ENCODE measurements around the gene HLA-DRA. TPM values are rescaled to one million over a fixed set of nuclear protein-coding genes. Genes with fewer than 3 reads are reported as not detected.
A peak's percentile ranks its signal among the peaks of the same experiment; 100 is the strongest.

The HLA-DRA gene
- total RNA-seq, 1 experiment from 2014 or later = 283 TPM

- peaks cover 8% of the 10 kb centered on the region for H3K4me1 Mint-ChIP-seq (ENCODE audit: low read depth, unreplicated experiment)
- intact Hi-C loops (cut with micrococcal nuclease; ENCODE audit: unreplicated experiment) = no loop called here
- no peak for DNase-seq
- H3K4me3 Mint-ChIP-seq (ENCODE audit: low read depth, unreplicated experiment) = no peak overlapping the region
- no peak for TF ChIP-seq CTCF (IDR thresholded peaks at IDR 0.05; ENCODE audit: unreplicated experiment)
- H3K27me3 Mint-ChIP-seq (ENCODE audit: unreplicated experiment) = peaks cover 19% of the 10 kb centered on the region
- no peak overlapping the region for H3K27ac Mint-ChIP-seq (ENCODE audit: unreplicated experiment)
- no TSS peak for BruUV-seq (replicated peaks)
- H3K9me3 Mint-ChIP-seq (ENCODE audit: low read depth, unreplicated experiment) = no peaks in the 10 kb centered on the region
- CTCF ChIA-PET = no interaction called here
- H3K36me3 Mint-ChIP-seq (ENCODE audit: insufficient read depth, unreplicated experiment) = peaks cover 10% of the 10 kb centered on the region
Observed at GRCh38 chr6:32444433-32444832, 4.7 kb downstream of the HLA-DRA start.

GRCh38 chr6:32445321-32445854 lies 5.7 kb downstream of the HLA-DRA start:
- Mint-ChIP-seq H3K27ac (ENCODE audit: unreplicated experiment) (no peak overlapping the region), H3K36me3 (ENCODE audit: insufficient read depth, unreplicated experiment) (peaks cover under 1% of the 10 kb centered on the region), H3K4me3 (ENCODE audit: low read depth, unreplicated experiment) (no peak overlapping the region), H3K27me3 (ENCODE audit: unreplicated experiment) (peaks cover 21% of the 10 kb centered on the region), H3K9me3 (ENCODE audit: low read depth, unreplicated experiment) (no peaks in the 10 kb centered on the region), H3K4me1 (ENCODE audit: low read depth, unreplicated experiment) (peaks cover 10% of the 10 kb centered on the region)
- no peak for DNase-seq
- BruUV-seq (replicated peaks) = no TSS peak
- TF ChIP-seq CTCF (IDR thresholded peaks at IDR 0.05; ENCODE audit: unreplicated experiment) = no peak
- intact Hi-C loops (cut with micrococcal nuclease; ENCODE audit: unreplicated experiment) = no loop called here
- CTCF ChIA-PET = no interaction called here

- DNase-seq = no peak
- H3K4me1 Mint-ChIP-seq (ENCODE audit: low read depth, unreplicated experiment) = peaks cover 15% of the 10 kb centered on the region
- H3K27ac Mint-ChIP-seq (ENCODE audit: unreplicated experiment) = no peak overlapping the region
- TF ChIP-seq CTCF (IDR thresholded peaks at IDR 0.05; ENCODE audit: unreplicated experiment) = no peak
- CTCF ChIA-PET = no interaction called here
- no peaks in the 10 kb centered on the region for H3K36me3 Mint-ChIP-seq (ENCODE audit: insufficient read depth, unreplicated experiment)
- H3K4me3 Mint-ChIP-seq (ENCODE audit: low read depth, unreplicated experiment) = no peak overlapping the region
- intact Hi-C loops (cut with micrococcal nuclease; ENCODE audit: unreplicated experiment) = no loop called here
- no TSS peak for BruUV-seq (replicated peaks)
- peaks cover 2% of the 10 kb centered on the region for H3K9me3 Mint-ChIP-seq (ENCODE audit: low read depth, unreplicated experiment)
- peaks cover 47% of the 10 kb centered on the region for H3K27me3 Mint-ChIP-seq (ENCODE audit: unreplicated experiment)
Observed at GRCh38 chr6:32447932-32448331, 8.2 kb downstream of the HLA-DRA start.

- BruUV-seq (replicated peaks) = no TSS peak
- Mint-ChIP-seq H3K9me3 (ENCODE audit: low read depth, unreplicated experiment) (peaks cover 2% of the 10 kb centered on the region), H3K27ac (ENCODE audit: unreplicated experiment) (peak overlapping the region; percentile 4), H3K27me3 (ENCODE audit: unreplicated experiment) (peaks cover 60% of the 10 kb centered on the region), H3K4me1 (ENCODE audit: low read depth, unreplicated experiment) (peaks cover 15% of the 10 kb centered on the region), H3K36me3 (ENCODE audit: insufficient read depth, unreplicated experiment) (no peaks in the 10 kb centered on the region), H3K4me3 (ENCODE audit: low read depth, unreplicated experiment) (no peak overlapping the region)
- TF ChIP-seq CTCF (IDR thresholded peaks at IDR 0.05; ENCODE audit: unreplicated experiment) = no peak
- CTCF ChIA-PET = no interaction called here
- intact Hi-C loops (cut with micrococcal nuclease; ENCODE audit: unreplicated experiment) = no loop called here
- no peak for DNase-seq
Observed at GRCh38 chr6:32449088-32449736, 9.5 kb downstream of the HLA-DRA start.
